ENCODE results near the gene MAPK7. TPM values are rescaled to one million over a fixed set of nuclear protein-coding genes. Genes with fewer than 3 reads are reported as not detected.

Gene MAPK7
- total RNA-seq, 1 experiment from 2014 or later, result 20.8 TPM

- H3K4me1 Mint-ChIP-seq (ENCODE audit: low read depth, unreplicated experiment), result peaks cover 12% of the 10 kb centered on the region
- no peak overlapping the region for H3K4me3 Mint-ChIP-seq (ENCODE audit: unreplicated experiment)
- no peaks in the 10 kb centered on the region for H3K36me3 Mint-ChIP-seq (ENCODE audit: insufficient read depth, unreplicated experiment)
- H3K27me3 ChIP-seq (replicated peaks; ENCODE audit: control insufficient read depth, insufficient read depth, low read length), result no peaks in the 10 kb centered on the region
- CTCF ChIA-PET, result interaction anchor here (0.7 to 1.4 kb wide), 4 partner anchors 9 to 63 kb away, joined by 3 to 6 read pairs (median 4); partner anchors contain the start of genes B9D1 and MAPK7
- no peak overlapping the region for H3K4me3 ChIP-seq (ENCODE audit: low read depth, low read length)
- no TSS peak for BruUV-seq (replicated peaks)
- no peak for TF ChIP-seq CTCF (IDR thresholded peaks at IDR 0.05; ENCODE audit: insufficient read depth in 1 of 2, low read depth in 1 of 2, low read length in 1 of 2, severe bottlenecking in 1 of 2, unreplicated experiment in 1 of 2)
- H3K36me3 ChIP-seq (ENCODE audit: control insufficient read depth, insufficient read depth, low read length), result no peaks in the 10 kb centered on the region
- H3K27ac Mint-ChIP-seq (ENCODE audit: unreplicated experiment), result no peak overlapping the region
- no peaks in the 10 kb centered on the region for H3K9me3 ChIP-seq
- no peak for DNase-seq
- H3K9me3 Mint-ChIP-seq (ENCODE audit: unreplicated experiment), result no peaks in the 10 kb centered on the region
- H3K27me3 Mint-ChIP-seq (ENCODE audit: insufficient read depth, unreplicated experiment), result no peaks in the 10 kb centered on the region
- intact Hi-C loops (cut with micrococcal nuclease; ENCODE audit: unreplicated experiment), result no loop called here
- POLR2A ChIA-PET, result interaction anchor here (1.4 kb wide), 1 partner anchor 47 kb away, joined by 7 read pairs; the partner anchor contains the start of gene MAPK7
- peaks cover 7% of the 10 kb centered on the region; the same call in 1 of the 2 replicates for H3K4me1 ChIP-seq
These were observed 46.9 kb downstream of the MAPK7 start for GRCh38 chr17:19424934-19425868.

DNA sequence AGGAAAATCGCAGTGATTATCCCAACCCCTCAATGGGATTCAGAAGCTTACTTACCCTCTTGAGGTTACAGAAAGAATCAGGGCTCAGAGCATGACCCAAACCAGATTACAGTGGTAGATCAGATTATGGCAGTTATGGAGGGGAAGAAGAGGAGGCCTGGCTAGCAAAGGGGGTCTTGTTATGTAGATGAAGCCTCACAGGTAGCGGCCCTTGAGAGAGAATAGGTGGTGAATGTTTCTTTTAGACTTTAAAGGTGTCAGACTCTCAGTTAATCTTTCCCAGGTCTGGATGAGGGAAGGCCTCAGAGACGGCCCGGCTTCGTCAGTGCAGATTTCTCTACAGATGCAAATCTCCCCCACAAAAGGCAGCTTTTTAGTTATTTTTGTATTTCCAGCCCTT lies 48.3 kb downstream of the MAPK7 start:
- TF ChIP-seq CTCF (IDR thresholded peaks at IDR 0.05; ENCODE audit: insufficient read depth in 1 of 2, low read depth in 1 of 2, low read length in 1 of 2, severe bottlenecking in 1 of 2, unreplicated experiment in 1 of 2), result no peak
- H3K27me3 Mint-ChIP-seq (ENCODE audit: insufficient read depth, unreplicated experiment), result no peaks in the 10 kb centered on the region
- CTCF ChIA-PET, result no interaction called here
- H3K4me1 Mint-ChIP-seq (ENCODE audit: low read depth, unreplicated experiment), result peaks cover 12% of the 10 kb centered on the region
- intact Hi-C loops (cut with micrococcal nuclease; ENCODE audit: unreplicated experiment), result no loop called here
- no peaks in the 10 kb centered on the region for H3K9me3 Mint-ChIP-seq (ENCODE audit: unreplicated experiment)
- no peak overlapping the region for H3K4me3 Mint-ChIP-seq (ENCODE audit: unreplicated experiment)
- no peaks in the 10 kb centered on the region for H3K36me3 Mint-ChIP-seq (ENCODE audit: insufficient read depth, unreplicated experiment)
- Histone ChIP-seq H3K4me3 (ENCODE audit: low read depth, low read length) (no peak overlapping the region), H3K36me3 (ENCODE audit: control insufficient read depth, insufficient read depth, low read length) (no peaks in the 10 kb centered on the region), H3K9me3 (no peaks in the 10 kb centered on the region), H3K27me3 (replicated peaks; ENCODE audit: control insufficient read depth, insufficient read depth, low read length) (no peaks in the 10 kb centered on the region), H3K4me1 (peaks cover 7% of the 10 kb centered on the region; the same call in 1 of the 2 replicates)
- POLR2A ChIA-PET, result no interaction called here
- no TSS peak for BruUV-seq (replicated peaks)
- no peak for DNase-seq
- no peak overlapping the region for H3K27ac Mint-ChIP-seq (ENCODE audit: unreplicated experiment)

GRCh38 chr17:19431691-19432090 lies 53.4 kb downstream of the MAPK7 start:
- no peaks in the 10 kb centered on the region for H3K9me3 Mint-ChIP-seq (ENCODE audit: unreplicated experiment)
- H3K27me3 Mint-ChIP-seq (ENCODE audit: insufficient read depth, unreplicated experiment), result no peaks in the 10 kb centered on the region
- no TSS peak for BruUV-seq (replicated peaks)
- no peak overlapping the region for H3K27ac Mint-ChIP-seq (ENCODE audit: unreplicated experiment)
- TF ChIP-seq CTCF (IDR thresholded peaks at IDR 0.05; ENCODE audit: insufficient read depth in 1 of 2, low read depth in 1 of 2, low read length in 1 of 2, severe bottlenecking in 1 of 2, unreplicated experiment in 1 of 2), result no peak
- H3K27me3 ChIP-seq (replicated peaks; ENCODE audit: control insufficient read depth, insufficient read depth, low read length), result no peaks in the 10 kb centered on the region
- no peaks in the 10 kb centered on the region for H3K4me1 Mint-ChIP-seq (ENCODE audit: low read depth, unreplicated experiment)
- no peak overlapping the region for H3K4me3 Mint-ChIP-seq (ENCODE audit: unreplicated experiment)
- H3K4me1 ChIP-seq, result no peaks in the 10 kb centered on the region
- H3K9me3 ChIP-seq, result no peaks in the 10 kb centered on the region
- no peak for DNase-seq
- POLR2A ChIA-PET, result no interaction called here
- CTCF ChIA-PET, result no interaction called here
- no peaks in the 10 kb centered on the region for H3K36me3 ChIP-seq (ENCODE audit: control insufficient read depth, insufficient read depth, low read length)
- intact Hi-C loops (cut with micrococcal nuclease; ENCODE audit: unreplicated experiment), result loop anchor here (5.0 kb wide), 1 partner anchor 54 kb away; the partner anchor contains the start of gene MAPK7
- H3K36me3 Mint-ChIP-seq (ENCODE audit: insufficient read depth, unreplicated experiment), result no peaks in the 10 kb centered on the region
- H3K4me3 ChIP-seq (ENCODE audit: low read depth, low read length), result no peak overlapping the region

Small RNAs within 50 kb of the gene (microRNA-seq; reads per million reads assigned to microRNA genes)
- gene MIR1180, result 793 reads per million, percentile 86 among the genes with 10 or more reads in this experiment

Other genes starting within 250 kb of the MAPK7 start
- 32.8 and 35.6 TPM in 2 replicates for gene EPN2, start 141.1 kb upstream of the MAPK7 start, total RNA-seq (2022)
- gene B9D1, start 15.8 kb upstream of the MAPK7 start, total RNA-seq (2022), result 8.1 and 11.5 TPM in 2 replicates
- gene MFAP4, start 8.7 kb downstream of the MAPK7 start, total RNA-seq (2022), result not detected in 2 replicates
- 0.16 TPM in 1 of 2 replicates, not detected in the other for gene RNF112, start 32.7 kb downstream of the MAPK7 start, total RNA-seq (2022)
- 0.43 and 0.72 TPM in 2 replicates for gene SLC47A1, start 155.4 kb downstream of the MAPK7 start, total RNA-seq (2022)